NCI-H1105 treated with DMSO at 0.1 percent for 48 hours (cell line): ENCODE measurements around the gene PGGHG.

Source experiments
- DNase-seq: peaks from one replicate; lab custom pipeline; 2025; lab: John Stamatoyannopoulos, UW

PGGHG gene

GRCh38 chr11:269146-269890 is 19.6 kb upstream of the PGGHG start:
- DNase-seq, result no peak

- DNase-seq, result no peak
Measured at GRCh38 chr11:270451-271318, 18.2 kb upstream of the PGGHG start.

- no peak for DNase-seq
Measured at GRCh38 chr11:271319-271715, 17.6 kb upstream of the PGGHG start.

GRCh38 chr11:272195-272930 is 16.6 kb upstream of the PGGHG start:
- no peak for DNase-seq

- no peak for DNase-seq
Measured at GRCh38 chr11:272931-273198, 16.1 kb upstream of the PGGHG start.

GRCh38 chr11:276219-276618 is 12.7 kb upstream of the PGGHG start:
- DNase-seq, result no peak

- DNase-seq, result no peak
Measured at GRCh38 chr11:278001-278951, 10.7 kb upstream of the PGGHG start, which contains the start of gene NLRP6. TSS of gene NLRP6 (plus strand) at chr11:278407. CDS start at chr11:278570, 163 bp downstream.

GRCh38 chr11:279040-279965 is 9.6 kb upstream of the PGGHG start:
- no peak for DNase-seq

- no peak for DNase-seq
Measured at GRCh38 chr11:279966-280705, 8.8 kb upstream of the PGGHG start.

GRCh38 chr11:280706-281485 is 8.0 kb upstream of the PGGHG start:
- DNase-seq, result no peak

- no peak for DNase-seq
Measured at GRCh38 chr11:281486-282161, 7.3 kb upstream of the PGGHG start.

- no peak for DNase-seq
Measured at GRCh38 chr11:282171-282570, 6.8 kb upstream of the PGGHG start.

GRCh38 chr11:282630-283360 is 6.1 kb upstream of the PGGHG start:
- DNase-seq, result no peak

- DNase-seq, result no peak
Measured at GRCh38 chr11:283405-284104, 5.4 kb upstream of the PGGHG start.

- DNase-seq, result no peak
Measured at GRCh38 chr11:284105-285020, 4.6 kb upstream of the PGGHG start.
